Endothelial cell (in vitro differentiated cells): ENCODE results near the gene MIB2. TPM values are rescaled to one million over a fixed set of nuclear protein-coding genes. Genes with fewer than 3 reads are reported as not detected.

ENCODE experiments used
- DNase-seq: peaks from one replicate; pipeline ENCODE4 v3.0.0; 2021; ENCODE audit warnings: low spot score
- H3K27ac Mint-ChIP-seq: one replicate; pipeline ENCODE4 v1.8.0; 2021; ENCODE audit warnings: mixed read lengths, inconsistent platforms; ENCODE audit not compliant: unreplicated experiment
- H3K27me3 Mint-ChIP-seq: one replicate; pipeline ENCODE4 v1.8.0; 2021; ENCODE audit warnings: mild to moderate bottlenecking, moderate library complexity, mixed read lengths, inconsistent platforms; ENCODE audit not compliant: unreplicated experiment
- H3K36me3 Mint-ChIP-seq: one replicate; pipeline ENCODE4 v1.8.0; 2021; ENCODE audit warnings: mild to moderate bottlenecking, low read depth, mixed read lengths, inconsistent platforms; ENCODE audit not compliant: unreplicated experiment
- H3K4me1 Mint-ChIP-seq: one replicate; pipeline ENCODE4 v1.8.0; 2021; ENCODE audit warnings: mild to moderate bottlenecking, mixed read lengths, inconsistent platforms; ENCODE audit not compliant: unreplicated experiment
- H3K4me3 Mint-ChIP-seq: one replicate; pipeline ENCODE4 v1.8.0; 2021; ENCODE audit warnings: mild to moderate bottlenecking, mixed read lengths, inconsistent platforms; ENCODE audit not compliant: unreplicated experiment
- H3K9me3 Mint-ChIP-seq: one replicate; pipeline ENCODE4 v1.8.0; 2021; ENCODE audit warnings: mixed read lengths, inconsistent platforms; ENCODE audit not compliant: unreplicated experiment
- total RNA-seq: library from RNA; stranded (reverse); fragmentation: NEBNext Ultra II Directional; extraction: Animal tissue kit (Norgen Biotek cat#: 25700); gene quantifications from one replicate; pipeline ENCODE4 v1.2.1, GENCODE V29; 2021; ENCODE audit not compliant: unreplicated experiment
- TF ChIP-seq, protein P1 (sequence below): fragments of 200-600 bp; sonication (generic); IDR thresholded peaks from one replicate; pipeline ENCODE4 v1.5.0; 2021; ENCODE audit warnings: antibody characterized with exemption; ENCODE audit not compliant: unreplicated experiment

The MIB2 gene
- total RNA-seq, 1 donor from 2014 or later: 84.4 TPM

DNA sequence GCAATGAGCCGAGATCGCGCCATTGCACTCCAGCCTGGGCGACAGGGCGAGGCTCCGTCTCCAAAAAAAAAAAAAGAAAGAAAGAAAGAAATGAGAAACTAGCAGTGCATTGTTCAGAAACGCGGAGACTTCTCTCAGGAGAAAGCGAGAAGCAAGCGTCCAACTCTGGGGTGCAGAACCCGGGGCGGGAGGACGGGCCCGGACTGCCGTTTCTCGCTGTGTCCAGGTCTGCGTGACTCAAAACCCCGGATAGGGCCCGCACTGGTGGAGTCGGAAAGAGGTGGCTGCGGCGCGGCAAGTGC lies 395 bp upstream of the MIB2 start:
- H3K4me1 Mint-ChIP-seq: peaks cover 43% of the 10 kb centered on the region
- TF ChIP-seq, protein P1, sequence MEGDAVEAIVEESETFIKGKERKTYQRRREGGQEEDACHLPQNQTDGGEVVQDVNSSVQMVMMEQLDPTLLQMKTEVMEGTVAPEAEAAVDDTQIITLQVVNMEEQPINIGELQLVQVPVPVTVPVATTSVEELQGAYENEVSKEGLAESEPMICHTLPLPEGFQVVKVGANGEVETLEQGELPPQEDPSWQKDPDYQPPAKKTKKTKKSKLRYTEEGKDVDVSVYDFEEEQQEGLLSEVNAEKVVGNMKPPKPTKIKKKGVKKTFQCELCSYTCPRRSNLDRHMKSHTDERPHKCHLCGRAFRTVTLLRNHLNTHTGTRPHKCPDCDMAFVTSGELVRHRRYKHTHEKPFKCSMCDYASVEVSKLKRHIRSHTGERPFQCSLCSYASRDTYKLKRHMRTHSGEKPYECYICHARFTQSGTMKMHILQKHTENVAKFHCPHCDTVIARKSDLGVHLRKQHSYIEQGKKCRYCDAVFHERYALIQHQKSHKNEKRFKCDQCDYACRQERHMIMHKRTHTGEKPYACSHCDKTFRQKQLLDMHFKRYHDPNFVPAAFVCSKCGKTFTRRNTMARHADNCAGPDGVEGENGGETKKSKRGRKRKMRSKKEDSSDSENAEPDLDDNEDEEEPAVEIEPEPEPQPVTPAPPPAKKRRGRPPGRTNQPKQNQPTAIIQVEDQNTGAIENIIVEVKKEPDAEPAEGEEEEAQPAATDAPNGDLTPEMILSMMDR: no peak
- peaks cover 13% of the 10 kb centered on the region for H3K36me3 Mint-ChIP-seq
- no peak for DNase-seq
- peak overlapping the region; percentile 96 for H3K4me3 Mint-ChIP-seq
- peaks cover 17% of the 10 kb centered on the region for H3K27me3 Mint-ChIP-seq
- H3K9me3 Mint-ChIP-seq: no peaks in the 10 kb centered on the region
- H3K27ac Mint-ChIP-seq: peak overlapping the region; percentile 79

DNA sequence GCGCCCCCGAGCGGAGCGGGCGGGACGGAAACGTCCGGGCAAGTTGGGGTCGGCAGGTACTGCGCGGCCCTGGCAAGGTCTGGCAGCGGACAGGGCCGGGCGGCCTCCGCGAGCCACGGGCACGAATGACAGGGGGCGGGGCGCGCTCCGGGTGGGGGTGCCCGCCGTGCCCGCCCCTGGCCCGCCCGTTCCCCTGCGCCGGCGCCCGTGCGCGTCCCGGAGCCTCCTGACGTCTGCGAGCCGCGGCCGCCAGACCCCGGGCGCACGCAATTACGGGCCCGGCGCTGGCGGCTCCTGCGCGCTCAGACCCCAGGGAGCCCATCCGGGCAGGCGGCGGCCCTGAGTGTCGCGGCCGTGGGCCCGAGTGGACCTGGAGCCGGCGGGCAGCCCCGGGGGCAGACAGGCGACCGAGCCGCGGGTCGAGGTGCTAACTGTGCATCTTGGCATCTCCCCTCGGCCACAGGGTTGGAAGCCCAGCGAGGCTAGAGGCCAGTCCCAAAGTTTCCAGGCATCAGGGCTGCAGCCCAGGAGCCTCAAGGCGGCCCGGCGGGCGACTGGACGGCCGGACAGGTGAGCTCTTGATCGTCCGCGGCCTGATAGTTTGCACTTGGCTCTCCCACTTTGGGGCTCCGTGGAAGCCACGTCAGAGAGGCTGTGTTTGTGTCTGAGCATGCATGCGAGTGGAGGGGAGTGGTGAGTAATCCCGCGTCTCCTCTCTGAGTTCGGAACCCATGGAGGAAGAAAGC lies 918 bp downstream of the MIB2 start:
- Mint-ChIP-seq H3K27ac (no peak overlapping the region), H3K36me3 (peaks cover 13% of the 10 kb centered on the region), H3K4me3 (peak overlapping the region; percentile 91), H3K27me3 (peaks cover 17% of the 10 kb centered on the region), H3K4me1 (peaks cover 31% of the 10 kb centered on the region), H3K9me3 (no peaks in the 10 kb centered on the region)
- DNase-seq: peak; percentile 32
- TF ChIP-seq, protein P1: no peak

DNA sequence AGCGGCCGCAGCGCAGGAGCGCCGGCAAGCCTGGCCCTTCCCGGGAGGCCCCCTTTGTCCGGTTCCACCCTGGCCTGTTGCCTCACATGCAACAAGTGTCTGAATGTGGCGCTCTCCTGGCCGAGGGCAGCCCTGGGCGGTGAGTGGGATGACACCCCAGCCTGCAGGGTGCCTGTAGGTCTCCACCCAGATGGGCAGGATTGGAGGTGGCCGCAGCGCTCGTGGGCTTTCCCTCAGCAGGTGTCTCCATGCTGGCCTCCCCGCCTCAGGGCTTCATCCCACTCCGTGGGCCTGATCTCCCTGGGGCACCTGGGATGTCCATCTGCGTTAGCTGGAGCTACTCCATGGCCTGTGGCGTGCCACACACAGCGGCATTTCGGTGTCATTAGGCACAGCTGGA lies 1.5 kb downstream of the MIB2 start:
- DNase-seq: no peak
- peaks cover 13% of the 10 kb centered on the region for H3K36me3 Mint-ChIP-seq
- H3K27me3 Mint-ChIP-seq: peaks cover 17% of the 10 kb centered on the region
- no peak overlapping the region for H3K27ac Mint-ChIP-seq
- TF ChIP-seq, protein P1: no peak
- H3K4me3 Mint-ChIP-seq: peak overlapping the region; percentile 91
- H3K9me3 Mint-ChIP-seq: no peaks in the 10 kb centered on the region
- peaks cover 28% of the 10 kb centered on the region for H3K4me1 Mint-ChIP-seq

DNA sequence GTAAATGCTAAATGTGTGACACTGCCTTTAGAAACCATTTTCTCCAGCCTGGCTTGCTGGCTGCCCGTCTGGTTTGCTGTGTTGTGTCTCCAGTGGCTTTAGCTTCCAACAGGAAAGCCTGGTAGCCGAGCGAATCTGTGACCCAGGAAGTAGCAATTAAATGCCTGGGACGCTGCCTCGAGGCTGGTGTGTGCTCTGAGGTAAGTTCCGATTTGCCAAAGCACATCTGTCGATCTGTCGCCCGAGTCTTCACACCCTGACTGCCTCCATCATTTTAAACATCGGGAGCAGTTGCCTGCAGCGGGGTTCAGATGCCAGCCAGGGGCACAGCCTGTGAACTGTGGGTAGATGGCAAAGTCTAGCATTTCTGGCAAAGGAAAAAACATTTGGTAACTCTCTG lies 2.2 kb downstream of the MIB2 start:
- peak overlapping the region; percentile 91 for H3K4me3 Mint-ChIP-seq
- H3K36me3 Mint-ChIP-seq: peaks cover 13% of the 10 kb centered on the region
- no peaks in the 10 kb centered on the region for H3K9me3 Mint-ChIP-seq
- H3K27ac Mint-ChIP-seq: peak overlapping the region; percentile 61
- peaks cover 23% of the 10 kb centered on the region for H3K4me1 Mint-ChIP-seq
- TF ChIP-seq, protein P1: no peak
- no peak for DNase-seq
- H3K27me3 Mint-ChIP-seq: peaks cover 19% of the 10 kb centered on the region

DNA sequence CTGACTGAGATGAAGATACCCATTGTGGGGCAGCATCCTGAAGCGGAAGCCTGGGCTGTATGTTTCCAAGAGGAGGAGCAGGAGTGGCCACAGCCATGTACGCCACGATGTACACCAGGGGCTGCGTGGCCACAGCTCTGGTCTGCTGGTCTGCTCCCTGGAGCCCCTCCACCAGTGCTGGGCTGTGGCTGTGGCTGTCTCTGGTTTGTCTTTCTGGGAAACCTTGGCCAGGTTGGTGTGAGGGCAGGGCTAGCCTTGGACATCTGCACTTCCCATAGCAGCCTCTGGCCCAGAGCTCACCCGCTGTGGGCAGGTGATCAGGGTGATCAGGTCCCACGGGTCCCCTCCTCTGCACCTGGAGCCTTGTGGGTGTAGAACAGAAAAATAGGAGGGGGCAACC lies 2.6 kb downstream of the MIB2 start:
- Mint-ChIP-seq H3K4me3 (peak overlapping the region; percentile 91), H3K27ac (peak overlapping the region; percentile 61), H3K27me3 (peaks cover 19% of the 10 kb centered on the region), H3K4me1 (peaks cover 25% of the 10 kb centered on the region), H3K9me3 (no peaks in the 10 kb centered on the region), H3K36me3 (peaks cover 17% of the 10 kb centered on the region)
- DNase-seq: no peak
- TF ChIP-seq, protein P1: no peak
